SHP77 (cell line): ENCODE data around the gene STKLD1.

ENCODE experiments used
- DNase-seq, 2 experiments: peaks; one replicate each; lab custom pipeline; 2025; lab: John Stamatoyannopoulos, UW

The STKLD1 gene

GRCh38 chr9:133417541-133418461 lies 41.6 kb downstream of the STKLD1 start, which contains the start of gene REXO4:
Gene REXO4, minus strand, starts transcription at chr9:133418010. Its CDS starts 166 bp downstream, at chr9:133417844.
- DNase-seq = peak; percentile 86 to 89

- no peak for DNase-seq
Observed at GRCh38 chr9:133419005-133419404, 42.8 kb downstream of the STKLD1 start.

DNA sequence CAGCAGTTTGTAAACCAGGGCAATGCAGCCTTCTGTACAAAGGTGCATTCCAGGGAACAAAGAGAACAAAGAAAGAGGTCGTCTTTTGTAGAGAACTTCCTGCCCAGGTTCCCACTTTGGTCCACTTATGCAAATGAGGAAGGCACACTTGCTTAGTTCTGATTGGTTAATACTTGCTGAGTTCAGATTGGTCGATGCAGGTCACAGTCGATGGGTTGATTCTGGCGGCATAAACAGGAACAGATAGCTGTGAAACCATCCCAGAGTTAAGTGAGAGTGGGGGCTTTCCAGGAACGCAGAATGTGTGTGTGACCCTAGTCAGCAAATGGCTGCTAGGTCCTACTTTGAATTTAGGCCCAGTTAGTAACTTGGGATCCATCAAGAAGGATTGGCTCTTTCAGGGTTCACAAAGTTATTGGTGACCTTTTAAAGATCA lies 44.2 kb downstream of the STKLD1 start:
- DNase-seq = no peak

- DNase-seq = peak; percentile 19 to 47
Observed at GRCh38 chr9:133421615-133422542, 45.7 kb downstream of the STKLD1 start, which contains the start of gene ADAMTS13. Gene ADAMTS13, plus strand, starts transcription at chr9:133422367. Its CDS starts 77 bp downstream, at chr9:133422444.

GRCh38 chr9:133423216-133423615 lies 47.0 kb downstream of the STKLD1 start:
- no peak for DNase-seq

DNA sequence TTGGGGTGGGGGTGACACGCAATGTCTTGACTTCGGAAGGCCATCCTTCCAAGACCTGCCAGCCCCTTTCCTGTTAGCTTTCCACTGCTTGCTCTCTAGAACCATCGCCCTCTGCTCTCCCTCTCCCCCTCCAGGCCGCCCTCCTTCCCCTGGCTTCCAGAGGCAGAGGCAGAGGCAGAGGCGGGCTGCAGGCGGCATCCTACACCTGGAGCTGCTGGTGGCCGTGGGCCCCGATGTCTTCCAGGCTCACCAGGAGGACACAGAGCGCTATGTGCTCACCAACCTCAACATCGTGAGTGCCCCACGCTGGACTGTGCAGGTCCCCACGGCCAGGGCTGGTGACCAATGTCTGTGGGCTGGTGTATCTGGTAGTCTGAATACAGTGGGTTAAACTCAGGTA lies 48.0 kb downstream of the STKLD1 start:
- no peak for DNase-seq

- DNase-seq = no peak
Observed at GRCh38 chr9:133425049-133425632, 49.0 kb downstream of the STKLD1 start.

- no peak for DNase-seq
Observed at GRCh38 chr9:133426011-133426410, 49.8 kb downstream of the STKLD1 start.

- no peak for DNase-seq
Observed at GRCh38 chr9:133427658-133428348, 51.6 kb downstream of the STKLD1 start.

GRCh38 chr9:133428617-133429101 lies 52.5 kb downstream of the STKLD1 start:
- DNase-seq = no peak

DNA sequence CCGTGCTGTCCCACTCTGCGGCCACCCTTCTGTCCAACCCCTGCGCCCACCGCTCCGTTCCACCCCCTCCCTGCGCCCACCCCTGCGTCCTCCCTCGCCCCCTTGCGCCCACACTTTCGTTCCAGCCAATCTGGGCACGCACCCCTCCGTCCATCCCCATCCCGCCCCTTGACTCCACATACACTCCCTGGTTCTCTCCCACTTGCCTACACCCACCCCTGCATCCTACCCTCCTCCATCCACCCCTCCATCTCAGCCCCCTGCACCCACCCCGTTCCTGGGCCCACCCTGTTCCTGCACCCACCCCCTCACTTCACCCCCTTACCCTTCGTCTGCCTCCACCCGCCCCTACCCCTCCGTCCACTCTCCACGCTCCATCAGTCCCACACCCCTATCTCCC lies 53.0 kb downstream of the STKLD1 start:
- no peak for DNase-seq

DNA sequence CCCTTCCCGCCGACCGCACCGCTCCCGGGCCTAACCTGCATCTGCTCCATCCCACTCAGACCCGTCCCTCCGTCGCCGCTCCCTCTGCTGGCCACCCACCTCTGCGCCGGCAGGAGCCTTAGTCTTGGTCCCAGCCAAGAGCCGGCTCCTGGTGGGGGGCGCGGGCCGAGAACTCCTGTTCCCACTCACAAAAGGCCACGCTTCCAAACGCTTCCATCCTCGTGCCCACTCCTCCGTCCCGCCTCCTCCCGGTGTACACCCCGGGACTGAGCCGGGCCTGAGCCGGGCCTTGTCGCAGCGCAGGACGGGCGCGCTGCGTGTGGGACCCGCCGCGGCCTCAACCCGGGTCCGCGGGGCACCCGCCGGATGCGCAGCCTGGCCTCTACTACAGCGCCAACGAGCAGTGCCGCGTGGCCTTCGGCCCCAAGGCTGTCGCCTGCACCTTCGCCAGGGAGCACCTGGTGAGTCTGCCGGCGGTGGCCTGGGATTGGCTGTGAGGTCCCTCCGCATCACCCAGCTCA lies 53.5 kb downstream of the STKLD1 start:
- no peak for DNase-seq

- no peak for DNase-seq
Observed at GRCh38 chr9:133430244-133430643, 54.1 kb downstream of the STKLD1 start.

DNA sequence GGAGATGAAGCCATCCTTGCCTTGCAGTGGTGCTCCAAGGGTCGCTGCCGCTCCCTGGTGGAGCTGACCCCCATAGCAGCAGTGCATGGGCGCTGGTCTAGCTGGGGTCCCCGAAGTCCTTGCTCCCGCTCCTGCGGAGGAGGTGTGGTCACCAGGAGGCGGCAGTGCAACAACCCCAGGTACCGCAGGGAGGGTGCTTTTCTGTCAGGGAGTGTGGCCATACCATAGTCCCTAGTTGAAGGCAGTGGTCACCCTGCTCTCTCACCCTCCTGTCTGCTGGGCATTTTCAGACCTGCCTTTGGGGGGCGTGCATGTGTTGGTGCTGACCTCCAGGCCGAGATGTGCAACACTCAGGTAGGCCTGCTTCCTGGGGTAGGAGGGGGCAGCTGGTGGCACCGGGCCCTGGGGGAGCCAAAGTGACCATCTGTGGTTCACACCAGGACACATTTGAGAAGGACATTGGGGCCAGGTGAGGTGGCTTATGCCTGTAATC lies 57.2 kb downstream of the STKLD1 start:
- no peak for DNase-seq

DNA sequence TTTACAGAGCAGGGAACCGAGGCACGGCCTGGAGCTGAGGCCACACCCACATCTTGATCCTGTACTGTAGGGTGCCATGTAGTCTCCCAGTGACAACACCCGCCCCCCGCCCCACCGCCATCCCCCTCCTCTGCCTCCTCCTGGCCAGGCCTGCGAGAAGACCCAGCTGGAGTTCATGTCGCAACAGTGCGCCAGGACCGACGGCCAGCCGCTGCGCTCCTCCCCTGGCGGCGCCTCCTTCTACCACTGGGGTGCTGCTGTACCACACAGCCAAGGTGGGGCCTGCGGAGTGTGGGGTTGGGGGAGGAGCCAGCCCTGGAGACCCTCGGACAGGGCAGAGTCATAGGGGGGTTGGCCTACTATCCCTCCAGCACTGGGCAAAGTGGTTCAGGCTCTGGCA lies 60.5 kb downstream of the STKLD1 start:
- no peak for DNase-seq

GRCh38 chr9:133437753-133438531 lies 61.8 kb downstream of the STKLD1 start:
- no peak for DNase-seq

- DNase-seq = no peak
Observed at GRCh38 chr9:133439337-133439736, 63.2 kb downstream of the STKLD1 start.

- DNase-seq = no peak
Observed at GRCh38 chr9:133440874-133441273, 64.7 kb downstream of the STKLD1 start.

GRCh38 chr9:133441571-133441970 lies 65.4 kb downstream of the STKLD1 start:
- DNase-seq = no peak

DNA sequence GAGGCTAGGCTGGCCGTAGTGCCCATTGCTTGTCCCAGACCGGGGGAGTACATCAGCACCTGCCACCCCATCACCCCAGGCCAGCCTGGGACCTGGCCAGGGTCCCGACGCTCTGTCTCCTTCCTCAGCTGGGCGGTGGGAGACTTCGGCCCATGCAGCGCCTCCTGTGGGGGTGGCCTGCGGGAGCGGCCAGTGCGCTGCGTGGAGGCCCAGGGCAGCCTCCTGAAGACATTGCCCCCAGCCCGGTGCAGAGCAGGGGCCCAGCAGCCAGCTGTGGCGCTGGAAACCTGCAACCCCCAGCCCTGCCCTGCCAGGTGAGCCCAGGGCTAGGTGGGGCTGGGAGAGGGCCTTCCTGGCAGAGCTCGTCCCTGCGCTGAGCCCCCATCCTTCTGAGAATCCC lies 67.1 kb downstream of the STKLD1 start:
- DNase-seq = no peak
